Stimulated activated CD4-positive, alpha-beta T cell treated with anti-CD3 and anti-CD28 coated beads, TNF-alpha, amount 100 ng/mL, for 1 hour (primary cell): ENCODE data around the gene DEPDC4.

Experiments used
- DNase-seq, 3 donors: peaks; one replicate each; pipeline ENCODE4 v3.0.0-alpha.2; 2020; ENCODE audit warnings: low read depth in 3 of 3, low spot score in 1 of 3

DEPDC4 gene

GRCh38 chr12:100215209-100215608, 51.7 kb downstream of the DEPDC4 start:
- DNase-seq, result no peak

DNA sequence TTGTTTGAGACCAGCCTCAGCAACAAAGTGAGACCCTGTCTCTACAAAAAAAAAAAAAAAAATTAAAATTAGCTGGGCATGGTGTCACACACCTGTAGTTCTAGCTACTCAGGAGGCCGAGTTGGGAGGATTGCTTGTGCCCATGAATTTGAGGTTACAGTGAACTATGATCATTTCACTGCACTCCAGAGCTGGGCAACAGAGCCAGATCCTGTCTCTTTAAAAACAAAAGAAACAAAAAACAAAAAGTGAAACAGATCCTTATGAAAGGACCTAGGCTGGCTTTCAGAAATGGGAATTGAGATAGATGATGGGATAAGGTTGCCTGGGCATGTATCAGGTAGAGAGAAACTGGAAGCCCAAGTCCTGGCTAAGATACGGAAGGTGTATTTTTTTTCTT, 52.4 kb downstream of the DEPDC4 start:
- no peak for DNase-seq

DNA sequence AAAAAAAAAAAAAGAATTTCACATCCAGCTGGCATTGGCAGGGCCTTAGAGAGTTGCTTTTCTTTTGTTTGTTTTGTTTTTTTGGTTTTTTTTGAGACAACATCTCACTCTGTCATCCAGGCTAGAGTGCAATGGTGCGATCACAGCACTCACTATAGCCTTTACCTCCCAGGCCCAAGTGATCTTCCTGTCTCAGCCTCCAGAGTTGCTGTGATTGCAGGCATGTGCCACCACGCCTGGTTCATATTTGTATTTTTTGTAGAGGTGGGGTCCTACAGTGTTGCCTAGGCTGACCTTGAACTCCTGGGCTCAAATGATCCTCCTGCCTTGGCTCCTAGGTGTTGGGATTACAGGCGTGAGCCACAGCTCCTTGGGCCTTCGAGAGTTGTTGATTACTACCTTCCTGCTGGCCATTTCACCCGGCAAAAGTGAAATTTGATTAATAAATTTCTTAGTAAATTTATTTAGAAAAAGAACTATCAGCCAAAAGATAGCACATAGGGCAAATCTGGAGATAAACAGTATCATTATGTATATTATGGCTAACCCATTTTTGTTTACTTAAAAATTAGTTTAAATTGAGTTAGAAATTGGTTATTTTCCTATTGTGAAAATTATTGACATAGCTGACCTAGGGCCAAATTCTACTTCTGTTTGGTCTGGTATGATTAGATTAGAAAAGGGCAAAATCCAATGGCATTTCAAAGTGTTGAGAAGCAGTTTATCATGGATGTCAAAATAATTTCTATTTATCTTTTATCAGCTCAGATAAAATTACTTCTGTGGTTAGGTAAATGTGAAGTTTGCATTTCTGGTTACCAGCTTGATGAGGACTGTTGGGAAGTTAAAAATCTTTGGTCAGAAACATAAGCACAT, 53.6 kb downstream of the DEPDC4 start:
- no peak for DNase-seq

DNA sequence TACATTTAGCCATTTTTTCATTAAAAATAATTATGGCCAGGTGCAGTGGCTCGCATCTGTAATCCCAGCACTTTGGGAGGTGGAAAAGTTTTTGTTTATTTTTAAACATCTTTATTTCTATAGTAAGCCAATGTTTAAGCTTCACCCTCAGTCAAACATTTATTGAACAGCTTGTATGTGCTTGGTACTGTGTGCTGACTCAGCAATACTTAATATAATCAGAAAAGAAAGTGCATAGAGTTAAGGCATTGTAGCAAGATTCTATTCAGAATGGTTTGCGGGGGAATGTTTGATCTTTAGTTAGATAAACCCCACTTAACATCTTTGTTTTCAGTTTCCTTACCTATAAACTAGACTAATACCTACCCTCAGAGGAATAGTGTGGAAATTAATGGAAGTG, 55.2 kb downstream of the DEPDC4 start:
- DNase-seq, result no peak

GRCh38 chr12:100208834-100209233, 58.0 kb downstream of the DEPDC4 start:
- no peak for DNase-seq

GRCh38 chr12:100207311-100207710, 59.6 kb downstream of the DEPDC4 start:
- DNase-seq, result no peak

GRCh38 chr12:100201604-100202423, 65.1 kb downstream of the DEPDC4 start:
- DNase-seq, result no peak

- DNase-seq, result peak; percentile 91
Measured at GRCh38 chr12:100200463-100201181, 66.3 kb downstream of the DEPDC4 start, which contains the start of gene ACTR6. ACTR6 (plus strand) TSS chr12:100200815; CDS start chr12:100200852, 37 bp downstream.

DNA sequence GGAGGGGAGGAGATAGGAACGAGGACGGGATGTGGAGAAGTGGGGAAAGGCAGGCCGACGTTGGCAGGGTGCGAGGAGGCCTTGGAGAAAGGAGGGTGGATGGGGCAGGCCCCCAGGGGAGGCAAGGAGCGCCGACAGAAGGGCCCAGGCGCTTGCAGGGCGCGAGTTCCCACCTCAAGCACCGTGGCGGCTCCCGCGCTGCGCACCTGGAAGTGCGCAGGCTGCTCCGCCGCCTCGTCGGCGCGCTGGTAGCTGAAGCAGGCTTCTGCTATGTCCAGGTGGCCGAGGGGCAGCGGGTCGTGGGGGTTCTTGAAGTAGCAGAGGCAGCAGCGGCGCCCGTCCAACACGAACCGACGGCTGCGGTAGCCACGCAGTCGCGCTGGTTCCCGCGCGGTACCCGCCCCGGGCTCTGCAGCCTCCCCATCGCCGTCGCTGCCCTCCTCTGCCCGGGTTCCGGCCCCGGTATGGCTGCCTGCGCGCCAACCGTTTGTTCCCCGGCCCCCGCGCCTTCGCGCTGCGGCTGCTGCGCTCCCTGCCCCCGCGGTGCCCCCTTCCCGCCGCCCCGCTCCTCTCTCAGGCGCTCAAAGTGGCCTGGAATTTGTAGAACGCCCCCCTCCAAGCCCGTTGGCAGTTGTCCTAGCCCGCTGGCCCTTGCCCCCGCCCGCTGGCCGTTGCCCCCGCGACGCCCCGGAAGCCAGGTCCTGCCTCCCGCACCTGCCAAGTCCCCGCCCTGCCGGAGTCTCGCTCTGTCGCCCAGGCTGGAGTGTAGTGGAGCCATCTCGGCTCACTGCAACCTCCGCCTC, 67.3 kb downstream of the DEPDC4 start:
- DNase-seq, result peak; percentile 41 to 52 (median 49)

- no peak for DNase-seq
Measured at GRCh38 chr12:100199023-100199346, 67.9 kb downstream of the DEPDC4 start.

- DNase-seq, result no peak
Measured at GRCh38 chr12:100197486-100197885, 69.4 kb downstream of the DEPDC4 start.

DNA sequence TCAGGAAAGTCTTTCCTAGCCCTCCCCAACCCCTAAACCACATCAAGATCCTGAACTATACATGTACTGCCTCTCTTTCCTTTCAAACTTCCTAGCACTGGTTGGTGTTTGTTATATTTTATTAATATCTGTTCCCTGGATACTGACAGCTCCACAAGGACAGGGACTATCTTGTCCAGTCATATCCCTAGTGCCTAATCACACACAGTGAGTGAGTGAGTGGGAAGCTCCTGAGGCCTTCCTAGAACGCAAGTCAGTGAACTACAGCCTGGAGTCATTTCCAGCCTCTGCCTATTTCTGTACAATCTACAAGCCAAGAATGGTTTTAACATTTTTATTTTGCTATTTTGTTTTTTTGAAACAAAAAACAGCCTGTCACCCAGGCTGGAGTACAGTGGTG, 73.8 kb downstream of the DEPDC4 start:
- DNase-seq, result no peak
